Lung (tissue), 12 donors: ENCODE data around the gene DMRT3. TPM values are rescaled to one million over a fixed set of nuclear protein-coding genes. Genes with fewer than 3 reads are reported as not detected.

Experiments
- ATAC-seq: fragments of 200-7000 bp; cut with Tn5 transposase; one replicate; pipeline ENCODE4 v1.9.1; 2020; ENCODE audit warnings: moderate number of reproducible peaks; ENCODE audit not compliant: insufficient read depth, low FRiP score
- DNase-seq, 3 donors: peaks; one replicate each; pipeline ENCODE4 v3.0.0-alpha.2; 2013 to 2017
- H3K27ac ChIP-seq, 2 donors: one replicate each; pipeline ENCODE4 v1.5.1; 2013; ENCODE audit warnings: mild to moderate bottlenecking in 2 of 2, moderate library complexity in 2 of 2, control low read depth in 1 of 2, inconsistent platforms in 1 of 2, low read depth in 1 of 2, low read length in 1 of 2
- H3K27me3 ChIP-seq, 3 donors: one replicate each; pipeline ENCODE4 v1.5.1; 2013; ENCODE audit warnings: low read length in 2 of 3; ENCODE audit not compliant: control insufficient read depth in 3 of 3, insufficient read depth in 3 of 3
- H3K36me3 ChIP-seq, 4 donors: one replicate each; pipeline ENCODE4 v1.5.1; 2013; ENCODE audit warnings: low read length in 4 of 4, mild to moderate bottlenecking in 1 of 4, moderate library complexity in 1 of 4; ENCODE audit not compliant: control insufficient read depth in 4 of 4, insufficient read depth in 4 of 4
- H3K4me1 ChIP-seq, 5 donors: one replicate each; pipeline ENCODE4 v1.5.1; 2013; ENCODE audit warnings: low read length in 5 of 5, mild to moderate bottlenecking in 2 of 5, moderate library complexity in 1 of 5; ENCODE audit not compliant: control insufficient read depth in 5 of 5, insufficient read depth in 5 of 5
- H3K4me3 ChIP-seq: one replicate; pipeline ENCODE4 v1.5.1; 2013; ENCODE audit warnings: mild to moderate bottlenecking, control low read depth, moderate library complexity
- H3K9ac ChIP-seq, 2 donors: one replicate each; pipeline ENCODE4 v1.5.1; 2013; ENCODE audit warnings: low read length in 2 of 2, control low read depth in 1 of 2; ENCODE audit not compliant: insufficient read depth in 1 of 2
- H3K9me3 ChIP-seq, 4 donors: one replicate each; pipeline ENCODE4 v1.5.1; 2013; ENCODE audit warnings: low read length in 3 of 4, mild to moderate bottlenecking in 1 of 4, moderate library complexity in 1 of 4; ENCODE audit not compliant: control insufficient read depth in 4 of 4, insufficient read depth in 3 of 4
- CTCF ChIP-seq: IDR thresholded peaks from 2 replicates; pipeline ENCODE4 v1.5.1; 2012; ENCODE audit warnings: mild to moderate bottlenecking; ENCODE audit errors: control extremely low read depth, extremely low read depth
- WGBS, 2 donors: extraction: QIAGEN DNeasy Blood & Tissue Kit; methylation state at CpG; one replicate each; pipeline ENCODE4 v1.1.7; 2013; 5-methylcytosine and 5-hydroxymethylcytosine counted together
- polyA plus RNA-seq, 2 donors: library from polyadenylated mRNA; stranded (reverse); fragments of 200-250 nt; gene quantifications; one replicate each; pipeline ENCODE4 v1.2.1, GENCODE V29; 2013
- total RNA-seq, 2 donors: library from RNA; depleted of rRNA in 1 of 2; stranded (reverse); fragments of >200 nt in 1 of 2; gene quantifications; one replicate each; pipeline ENCODE4 v1.2.1, GENCODE V29; 2014 to 2021
- donor health status: control.
- donor health status: control.
- donor health status: Bipolar disorder and iron deficiency.
- donor health status: healthy.
- donor health status: DM: yes; HTN: yes; CAD: no.

DMRT3 gene
- total and polyA plus RNA-seq, 4 donors, result 0.13 to 0.20 TPM; not detected in 2

GRCh38 chr9:929719-930118, 46.7 kb upstream of the DMRT3 start:
- DNase-seq (no peak), ATAC-seq (no peak)
- no peak for TF ChIP-seq CTCF
- WGBS, 2 donors, result 84 to 86% methylated on average over 4 of the region's 4 CpGs
- no peaks in the 10 kb centered on the region for H3K9me3 ChIP-seq
- H3K27me3 ChIP-seq, result peaks cover 0 to 5% (median 2%) of the 10 kb centered on the region in 3 donors
- no peaks in the 10 kb centered on the region for H3K4me1 ChIP-seq
- no peak overlapping the region for H3K27ac ChIP-seq
- no peak overlapping the region for H3K4me3 ChIP-seq
- no peaks in the 10 kb centered on the region for H3K36me3 ChIP-seq
- peak overlapping the region in 1 of 2 donors; percentile 23 for H3K9ac ChIP-seq

GRCh38 chr9:933356-933755, 43.1 kb upstream of the DMRT3 start:
- no peak overlapping the region for H3K27ac ChIP-seq
- H3K9me3 ChIP-seq, result no peaks in the 10 kb centered on the region
- no peak for TF ChIP-seq CTCF
- H3K4me1 ChIP-seq, result peaks cover 0 to 10% (median 0%) of the 10 kb centered on the region in 5 donors
- ATAC-seq, result no peak
- no peaks in the 10 kb centered on the region for H3K36me3 ChIP-seq
- WGBS, 2 donors, result 89 to 90% methylated on average over 4 of the region's 4 CpGs
- peaks cover 0 to 2% (median 0%) of the 10 kb centered on the region in 3 donors for H3K27me3 ChIP-seq
- DNase-seq, result no peak
- no peak overlapping the region for H3K4me3 ChIP-seq
- no peak overlapping the region for H3K9ac ChIP-seq

GRCh38 chr9:935348-935965, 41.0 kb upstream of the DMRT3 start:
- H3K9ac ChIP-seq, result peak overlapping the region in 1 of 2 donors; percentile 24
- peaks cover 0 to 10% (median 0%) of the 10 kb centered on the region in 5 donors for H3K4me1 ChIP-seq
- no peaks in the 10 kb centered on the region for H3K27me3 ChIP-seq
- WGBS, 2 donors, result 37 to 53% methylated on average over 10 of the region's 10 CpGs
- no peak overlapping the region for H3K4me3 ChIP-seq
- no peak for TF ChIP-seq CTCF
- peak; percentile 60 to 80 (median 74) for DNase-seq
- H3K36me3 ChIP-seq, result no peaks in the 10 kb centered on the region
- H3K9me3 ChIP-seq, result no peaks in the 10 kb centered on the region
- ATAC-seq, result peak; percentile 87
- H3K27ac ChIP-seq, result no peak overlapping the region
